T47D (cell line): ENCODE results near the gene DCTN5.
A peak's percentile ranks its signal among the peaks of the same experiment; 100 is the strongest.
"Not testable (repeated sequence)": the region's sequence is repeated elsewhere in the genome, so short reads cannot be mapped to it uniquely, and the experiment has no call there.

Experiments
- DNase-seq, 2 experiments: peaks; one replicate each; pipeline versions ENCODE4 v3.0.0 to v3.0.0-alpha.2; 2011 to 2012; ENCODE audit warnings: low read depth in 1 of 2, low spot score in 1 of 2
- JUND ChIP-seq: IDR thresholded peaks from 2 replicates; pipeline ENCODE4 v1.6.1; 2012; ENCODE audit warnings: low read depth
- in situ Hi-C: cut with HindIII; loops from 2 replicates; pipeline ENCODE4 v1.10.0; 2016; ENCODE audit warnings: low sequenced_read_pairs, low pct_unique_long_range_greater_than_20kb

The DCTN5 gene

DNA sequence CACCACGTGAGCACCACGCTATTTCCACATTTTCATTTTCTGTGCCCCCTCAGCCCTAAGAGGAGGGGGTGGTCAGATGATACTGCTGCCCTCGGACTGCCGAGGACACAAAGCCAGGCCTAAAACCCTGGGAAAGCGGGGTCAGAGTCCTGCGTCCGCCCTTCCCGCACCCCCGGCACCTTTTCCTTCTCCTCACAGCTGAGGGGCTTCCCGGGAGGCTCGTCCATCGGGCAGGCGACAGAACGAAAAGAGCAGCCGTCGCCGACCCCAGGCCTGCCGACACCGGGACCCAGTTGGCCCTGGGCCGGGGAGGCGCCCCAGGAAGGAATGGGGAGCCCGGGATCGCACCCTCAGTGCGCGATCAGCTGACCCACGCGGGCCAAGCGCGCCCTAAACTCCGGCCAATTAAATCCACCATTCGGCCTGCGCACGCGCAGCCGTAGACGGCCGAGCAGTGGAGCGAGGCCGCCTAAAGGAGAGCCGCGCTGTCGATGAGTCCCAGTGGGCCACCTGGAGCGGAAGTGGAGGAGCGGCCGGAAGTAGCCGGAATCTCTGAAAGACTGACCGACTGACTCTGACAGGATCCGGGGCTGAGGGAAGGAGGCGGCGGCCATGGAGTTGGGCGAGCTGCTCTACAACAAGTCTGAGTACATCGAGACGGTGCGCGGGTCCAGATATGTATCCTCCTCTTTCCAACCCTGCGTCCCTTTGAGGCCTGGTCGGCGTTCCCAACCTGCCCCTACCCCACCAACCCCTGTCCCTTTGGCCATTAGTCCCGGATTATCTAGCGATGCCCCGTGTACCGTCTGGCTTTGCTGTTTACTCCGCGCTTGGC, at the start of gene DCTN5, which contains the start of gene PALB2:
DCTN5 (plus strand) TSS at position 536 of the 835 bp plus-strand sequence; CDS start at position 613, 77 bp downstream.
PALB2 (minus strand) TSS at position 380 of the 835 bp plus-strand sequence; CDS start at position 227, 153 bp downstream.
- in situ Hi-C loops = no loop called here
- TF ChIP-seq JUND = no peak
- peak; percentile 89 to 95 for DNase-seq

DNA sequence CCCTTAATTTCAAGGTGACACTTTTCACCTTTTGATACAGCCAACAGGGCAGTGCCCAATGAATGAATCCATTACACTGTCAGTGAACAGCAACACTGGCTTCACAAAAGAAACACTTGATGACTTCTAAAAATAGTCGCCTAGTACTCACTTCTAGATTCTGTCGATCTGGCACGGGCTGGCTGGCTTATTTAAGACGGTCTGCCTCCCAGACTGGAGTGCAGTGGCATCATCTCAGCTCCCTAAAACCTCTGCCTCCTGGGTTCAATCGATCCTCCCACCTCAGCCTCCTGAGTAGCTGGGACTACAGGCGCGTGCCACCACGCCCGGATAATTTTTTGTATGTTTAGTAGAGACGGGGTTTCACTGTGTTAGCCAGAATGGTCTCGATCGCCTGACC, 47.1 kb upstream of the DCTN5 start:
- DNase-seq = no peak
- in situ Hi-C loops = no loop called here
- no peak for TF ChIP-seq JUND

GRCh38 chr16:23595246-23595950, 45.9 kb upstream of the DCTN5 start:
- TF ChIP-seq JUND = no peak
- in situ Hi-C loops = no loop called here
- DNase-seq = no peak

- in situ Hi-C loops = no loop called here
- DNase-seq = peak; percentile 80 to 92
- no peak for TF ChIP-seq JUND
These were observed 45.1 kb upstream of the DCTN5 start, which contains the start of gene NDUFAB1 for GRCh38 chr16:23595951-23596720. Gene NDUFAB1 (minus strand): TSS chr16:23596316. CDS start chr16:23596290, 26 bp downstream.

- DNase-seq = peak in 1 of 2 experiments; percentile 21
- in situ Hi-C loops = no loop called here
- TF ChIP-seq JUND = no peak
These were observed 44.1 kb upstream of the DCTN5 start for GRCh38 chr16:23597003-23597756.

DNA sequence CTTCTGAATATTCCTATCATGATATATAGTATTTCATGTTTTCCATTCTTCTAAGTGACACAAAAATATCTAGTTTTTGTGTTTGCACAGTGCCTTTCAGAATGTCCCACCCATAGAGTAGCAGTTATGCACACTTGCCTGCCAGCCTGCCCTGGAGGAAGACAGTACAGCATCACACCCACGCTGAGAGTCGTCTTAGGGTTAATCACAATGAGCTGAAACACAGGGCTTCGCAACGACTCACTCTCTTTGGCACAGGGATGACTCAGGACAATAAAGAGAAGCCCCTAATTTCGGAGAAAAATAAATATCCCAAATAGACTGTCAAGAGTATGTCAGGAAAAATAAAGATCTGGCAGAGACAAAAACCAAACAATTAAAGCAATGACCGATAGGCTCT, 33.5 kb upstream of the DCTN5 start:
- in situ Hi-C loops = no loop called here
- TF ChIP-seq JUND = no peak
- DNase-seq = no peak

GRCh38 chr16:23608194-23608593, 33.1 kb upstream of the DCTN5 start:
- DNase-seq = no peak
- in situ Hi-C loops = no loop called here
- no peak for TF ChIP-seq JUND

DNA sequence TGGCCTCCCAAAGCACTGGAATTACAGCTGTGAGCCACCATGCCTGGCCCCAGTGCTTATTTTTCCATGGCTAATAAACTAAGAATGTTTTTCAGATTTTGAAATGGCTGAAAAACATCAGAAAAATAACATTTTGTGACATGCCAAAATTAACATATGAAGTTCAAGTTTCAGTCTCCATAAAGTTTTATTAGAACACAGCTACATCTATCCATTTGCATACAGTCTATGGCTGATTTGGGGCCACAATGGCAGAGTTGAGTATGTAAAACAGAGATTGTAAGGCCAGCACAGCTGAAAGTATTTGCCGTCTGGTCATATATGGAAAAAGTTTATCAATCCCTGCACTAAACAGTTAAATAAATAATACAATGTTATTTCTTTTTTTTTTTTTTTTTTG, 31.3 kb upstream of the DCTN5 start:
- no peak for TF ChIP-seq JUND
- DNase-seq = no peak
- in situ Hi-C loops = no loop called here

GRCh38 chr16:23610905-23611304, 30.4 kb upstream of the DCTN5 start:
- in situ Hi-C loops, DNase-seq: not testable (repeated sequence)

- in situ Hi-C loops = no loop called here
- DNase-seq = no peak
- TF ChIP-seq JUND = no peak
These were observed 29.3 kb upstream of the DCTN5 start for GRCh38 chr16:23611936-23612335.

DNA sequence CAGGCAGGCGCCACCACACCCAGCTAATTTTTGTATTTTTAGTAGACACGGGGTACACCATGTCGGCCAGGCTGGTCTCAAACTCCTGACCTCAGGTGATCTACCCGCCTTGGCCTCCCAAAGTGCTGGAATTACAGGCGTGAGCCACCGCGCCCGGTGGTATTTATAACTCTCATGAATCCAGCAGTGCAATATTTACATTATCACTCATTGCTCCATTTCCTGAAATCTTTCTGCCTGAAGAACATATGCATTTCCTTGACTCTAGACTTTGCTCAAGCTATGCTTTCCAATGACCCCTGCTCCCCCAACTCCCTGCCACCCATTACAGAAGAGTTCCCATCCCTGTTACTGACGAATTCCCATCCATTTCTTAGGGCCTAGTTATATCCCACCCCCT, 25.5 kb upstream of the DCTN5 start:
- in situ Hi-C loops = no loop called here
- DNase-seq = no peak
- no peak for TF ChIP-seq JUND

DNA sequence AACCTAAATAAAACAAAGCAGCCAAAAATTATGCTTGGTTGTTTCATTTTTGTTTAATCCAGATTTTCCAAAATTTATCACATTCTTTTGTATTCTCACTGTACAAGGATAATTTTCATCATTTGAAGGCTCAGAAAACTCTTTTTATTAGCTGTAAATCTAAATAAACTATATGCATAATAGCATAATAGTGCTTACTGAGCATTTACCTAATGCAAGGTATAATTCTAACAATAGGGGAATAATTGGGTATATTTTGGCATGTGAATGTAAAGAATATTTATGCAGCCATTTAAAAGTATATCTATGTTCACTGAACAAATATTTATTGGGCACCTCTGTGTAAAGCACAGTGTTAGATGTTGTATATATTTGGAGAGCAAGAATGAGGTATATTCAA, 17.2 kb upstream of the DCTN5 start:
- in situ Hi-C loops = no loop called here
- TF ChIP-seq JUND = no peak
- no peak for DNase-seq
